ENCODE data around the gene ZNF443.
A peak's percentile ranks its signal among the peaks of the same experiment; 100 is the strongest.
"Not testable (repeated sequence)": the region's sequence is repeated elsewhere in the genome, so short reads cannot be mapped to it uniquely, and the experiment has no call there.

Gene ZNF443

GRCh38 chr19:12417273-12417672, 23.5 kb downstream of the ZNF443 start:
- DNase-seq (ENCODE audit: low read depth) = not testable (repeated sequence)

DNA sequence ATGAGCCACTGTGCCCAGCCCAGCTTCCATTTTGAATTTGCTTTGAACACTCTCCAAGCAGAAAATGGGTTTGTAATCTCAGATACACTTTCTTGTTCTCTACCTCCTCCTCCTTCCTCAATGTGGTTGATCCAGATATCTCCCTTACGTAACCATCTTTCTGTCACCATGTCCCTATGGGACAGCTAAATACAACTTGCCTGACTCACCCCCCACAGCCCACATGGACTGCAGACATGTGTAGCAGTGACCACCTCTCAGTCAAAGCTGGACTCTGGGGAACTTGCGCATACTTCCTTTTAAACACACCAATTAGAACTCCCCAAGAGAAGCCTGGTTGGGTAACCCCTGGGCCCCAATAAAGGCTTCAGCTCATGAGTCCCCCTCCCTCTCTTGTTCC, 28.9 kb downstream of the ZNF443 start:
- no peak for DNase-seq (ENCODE audit: low read depth)

DNA sequence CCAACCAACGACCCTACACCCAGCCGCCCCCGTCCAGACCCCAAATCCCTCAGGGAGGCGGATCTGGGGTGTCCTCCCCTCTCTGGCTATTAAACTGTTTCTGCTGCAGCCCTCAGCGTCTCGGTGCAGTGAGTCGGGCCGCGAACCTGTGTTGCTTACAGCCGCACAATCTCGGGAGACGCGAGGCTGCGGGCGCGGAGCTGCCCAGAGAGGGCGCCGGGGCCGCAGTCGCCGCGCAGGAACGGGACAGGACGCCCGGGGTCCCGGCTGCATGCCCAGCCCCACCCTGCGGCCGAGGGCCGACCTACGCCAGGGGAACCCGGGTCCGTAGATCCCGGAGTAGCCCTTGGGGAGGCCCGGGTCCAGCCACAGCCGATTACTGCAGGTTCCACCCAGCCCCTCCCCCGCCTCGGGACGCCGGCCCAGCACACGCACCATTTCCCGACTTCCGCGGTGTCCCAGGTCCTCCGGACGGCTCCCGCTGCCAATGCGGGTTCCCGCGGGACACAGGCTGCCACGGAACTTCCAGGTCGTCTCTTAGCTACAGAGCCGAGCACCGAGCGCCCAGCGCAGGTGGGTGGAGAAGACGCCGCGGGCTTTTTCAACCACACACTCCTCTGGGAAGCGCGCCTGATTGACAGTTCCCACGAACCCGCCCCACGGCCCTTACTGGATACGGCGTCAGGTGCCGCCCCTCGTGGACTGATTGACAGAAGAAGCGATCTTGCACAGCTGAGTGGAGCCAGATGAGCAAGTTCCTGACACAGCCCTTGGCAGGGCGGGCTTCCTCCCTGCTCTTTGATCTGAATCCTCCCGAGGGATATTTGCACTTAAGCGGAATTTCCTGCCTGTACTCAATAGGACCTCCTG, 40.0 kb downstream of the ZNF443 start, which contains the start of gene ZNF799:
TSS of gene ZNF799 (minus strand) at position 639 of the 870 bp plus-strand sequence. CDS start at position 438, 201 bp downstream.
- DNase-seq (ENCODE audit: low read depth) = peak; percentile 67

- DNase-seq (ENCODE audit: low read depth) = not testable (repeated sequence)
Measured at GRCh38 chr19:12399901-12400632, 40.8 kb downstream of the ZNF443 start.

DNA sequence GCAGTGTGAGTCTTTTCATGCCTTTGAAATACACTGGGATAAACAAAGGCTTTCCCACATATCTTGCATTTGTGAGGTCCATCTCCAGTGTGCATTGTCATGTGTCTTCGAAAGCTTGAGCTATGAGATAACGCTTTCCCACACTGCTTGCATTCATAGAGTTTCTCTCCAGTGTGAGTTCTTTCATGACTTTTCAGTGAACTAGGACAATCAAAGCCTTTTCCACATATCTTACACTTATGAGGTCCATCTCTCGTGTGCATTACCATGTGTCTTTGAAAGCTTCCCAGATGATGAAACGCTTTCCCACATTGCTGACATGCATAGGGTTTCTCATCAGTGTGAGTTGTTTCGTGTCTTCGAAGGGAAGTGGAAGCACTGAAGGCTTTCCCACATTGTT, 49.7 kb downstream of the ZNF443 start:
- DNase-seq (ENCODE audit: low read depth) = not testable (repeated sequence)

DNA sequence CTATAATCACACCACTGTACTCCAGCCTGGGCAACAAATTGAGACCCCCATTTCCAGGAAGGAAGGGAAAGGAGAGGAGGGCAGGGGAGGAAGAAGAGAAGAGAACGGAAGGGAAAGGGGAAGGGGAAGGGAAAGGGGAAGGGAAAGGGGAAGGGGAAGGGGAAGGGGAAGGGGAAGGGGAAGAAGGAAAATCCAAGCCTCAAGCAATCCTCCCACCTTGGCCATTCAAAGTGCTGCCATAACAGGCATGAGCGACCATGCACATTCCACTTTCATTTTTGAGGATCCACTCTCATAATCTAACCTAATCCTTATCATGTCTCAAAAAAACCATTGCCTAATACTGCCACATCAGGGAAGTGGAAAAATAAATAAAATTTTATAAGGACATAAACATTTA, 54.5 kb downstream of the ZNF443 start:
- not testable (repeated sequence) for DNase-seq (ENCODE audit: low read depth)

- no peak for DNase-seq (ENCODE audit: low read depth)
Measured at GRCh38 chr19:12380444-12380737, 60.4 kb downstream of the ZNF443 start.

GRCh38 chr19:12379732-12380443, 60.9 kb downstream of the ZNF443 start:
- DNase-seq (ENCODE audit: low read depth) = no peak
